A673 (cell line): Measurements from ENCODE around the gene SELP. TPM values are rescaled to one million over a fixed set of nuclear protein-coding genes. Genes with fewer than 3 reads are reported as not detected.
"Not testable (repeated sequence)": the region's sequence is repeated elsewhere in the genome, so short reads cannot be mapped to it uniquely, and the experiment has no call there.

Experiments
- BruUV-seq: library from RNA; stranded (reverse); fragments of 400-500 nt; replicated peaks from 2 replicates; lab custom pipeline; 2021; lab: Mats Ljungman, UMichigan
- CTCF ChIA-PET: fragments of 300-600 bp; sonication (Branson Sonifier 250); formaldehyde crosslinking; loops from one replicate; lab custom pipeline; 2022; ENCODE audit warnings: antibody characterized with exemption; lab: Charles Lee
- POLR2A ChIA-PET: fragments of 300-600 bp; sonication (Branson Sonifier 250); formaldehyde crosslinking; loops from one replicate; lab custom pipeline; 2022; ENCODE audit warnings: antibody characterized with exemption; ENCODE audit not compliant: low non-redundant PET; lab: Charles Lee
- DNase-seq: peaks from one replicate; pipeline ENCODE4 v3.0.0-alpha.2; 2015; ENCODE audit warnings: low spot score
- H3K27ac ChIP-seq: fragments of 200-600 bp; sonication (generic); 2 replicates; pipeline ENCODE4 v1.5.1; 2016; ENCODE audit warnings: mixed run types, low read depth, mild to moderate bottlenecking, mixed read lengths, antibody characterized with exemption, low read length; ENCODE audit not compliant: poor library complexity, severe bottlenecking
- H3K27me3 ChIP-seq: fragments of 200-600 bp; sonication (generic); replicated peaks from 2 replicates; pipeline ENCODE4 v1.6.1; 2017; ENCODE audit warnings: mixed run types, low read depth, mild to moderate bottlenecking, mixed read lengths, antibody characterized with exemption, low read length; ENCODE audit not compliant: insufficient read depth, poor library complexity
- H3K36me3 ChIP-seq: fragments of 200-600 bp; sonication (generic); 2 replicates; pipeline ENCODE4 v1.6.1; 2016; ENCODE audit warnings: mixed run types, mild to moderate bottlenecking, mixed read lengths, antibody characterized with exemption, low read length; ENCODE audit not compliant: insufficient read depth, poor library complexity, severe bottlenecking
- H3K4me1 ChIP-seq: fragments of 200-600 bp; sonication (generic); 2 replicates; pipeline ENCODE4 v1.6.1; 2017; ENCODE audit warnings: mixed run types, mild to moderate bottlenecking, mixed read lengths, antibody characterized with exemption, low read length; ENCODE audit not compliant: insufficient read depth, poor library complexity, severe bottlenecking
- H3K4me3 ChIP-seq: fragments of 200-600 bp; sonication (generic); 2 replicates; pipeline ENCODE4 v1.5.1; 2016; ENCODE audit warnings: low read depth, mixed run types, mild to moderate bottlenecking, mixed read lengths, low read length; ENCODE audit not compliant: poor library complexity, severe bottlenecking
- H3K9me3 ChIP-seq: fragments of 200-600 bp; sonication (generic); 2 replicates; pipeline ENCODE4 v1.6.1; 2016; ENCODE audit warnings: mixed run types, low read depth, mild to moderate bottlenecking, mixed read lengths, antibody characterized with exemption, low read length; ENCODE audit not compliant: poor library complexity, severe bottlenecking
- CTCF ChIP-seq: fragments of 300-800, 200-600 bp; sonication (generic); conservative IDR thresholded peaks from 2 replicates; pipeline ENCODE4 v1.5.1; 2017; ENCODE audit warnings: low read depth, mild to moderate bottlenecking, antibody characterized with exemption, low read length, moderate library complexity, mixed read lengths
- EZH2 ChIP-seq: fragments of 200-600 bp; sonication (generic); IDR thresholded peaks from 2 replicates; pipeline ENCODE4 v1.6.1; 2017; ENCODE audit warnings: borderline replicate concordance, low read depth, mild to moderate bottlenecking, mixed read lengths, antibody characterized with exemption, low read length; ENCODE audit not compliant: poor library complexity, severe bottlenecking
- intact Hi-C: fragments of 100-400 bp; cut with micrococcal nuclease; formaldehyde crosslinking; loops from one replicate; pipeline ENCODE4 v1.10.0; 2022; ENCODE audit not compliant: unreplicated experiment
- total RNA-seq: library from RNA; stranded (reverse); gene quantifications from 2 replicates; pipeline ENCODE4 v1.2.3, GENCODE V29; 2021

Gene SELP
- total RNA-seq, 1 experiment from 2014 or later: not detected

- no peaks in the 10 kb centered on the region for H3K4me1 ChIP-seq
- H3K9me3 ChIP-seq: no peaks in the 10 kb centered on the region
- H3K27ac ChIP-seq: no peak overlapping the region
- POLR2A ChIA-PET: no interaction called here
- no peaks in the 10 kb centered on the region for H3K27me3 ChIP-seq
- H3K4me3 ChIP-seq: no peak overlapping the region
- no peaks in the 10 kb centered on the region for H3K36me3 ChIP-seq
- CTCF ChIA-PET: no interaction called here
- intact Hi-C loops: no loop called here
- no peak for TF ChIP-seq EZH2
- TF ChIP-seq CTCF: no peak
- no TSS peak for BruUV-seq
- DNase-seq: no peak
These were observed 40.9 kb upstream of the SELP start for GRCh38 chr1:169670836-169671235.

- BruUV-seq, H3K4me1 ChIP-seq, CTCF ChIA-PET, intact Hi-C loops, H3K9me3 ChIP-seq, DNase-seq, H3K4me3 ChIP-seq, H3K27ac ChIP-seq, POLR2A ChIA-PET, H3K36me3 ChIP-seq, H3K27me3 ChIP-seq: not testable (repeated sequence)
These were observed 40.3 kb upstream of the SELP start for GRCh38 chr1:169670244-169670643.

GRCh38 chr1:169667699-169668596 lies 38.0 kb upstream of the SELP start:
- H3K4me3 ChIP-seq, POLR2A ChIA-PET, H3K4me1 ChIP-seq, H3K27ac ChIP-seq, H3K27me3 ChIP-seq, H3K9me3 ChIP-seq, intact Hi-C loops, H3K36me3 ChIP-seq, DNase-seq, CTCF ChIA-PET, BruUV-seq: not testable (repeated sequence)

- BruUV-seq, intact Hi-C loops, H3K36me3 ChIP-seq, H3K4me1 ChIP-seq, H3K27me3 ChIP-seq, POLR2A ChIA-PET, H3K27ac ChIP-seq, CTCF ChIA-PET, H3K4me3 ChIP-seq, DNase-seq, H3K9me3 ChIP-seq: not testable (repeated sequence)
These were observed 37.3 kb upstream of the SELP start for GRCh38 chr1:169667227-169667639.

GRCh38 chr1:169662680-169663079 lies 32.8 kb upstream of the SELP start:
- BruUV-seq, H3K9me3 ChIP-seq, CTCF ChIA-PET, POLR2A ChIA-PET, DNase-seq, H3K27ac ChIP-seq, intact Hi-C loops, H3K27me3 ChIP-seq, H3K4me3 ChIP-seq, H3K4me1 ChIP-seq, H3K36me3 ChIP-seq: not testable (repeated sequence)

GRCh38 chr1:169661066-169661465 lies 31.1 kb upstream of the SELP start:
- H3K9me3 ChIP-seq, H3K27me3 ChIP-seq, CTCF ChIA-PET, H3K36me3 ChIP-seq, H3K27ac ChIP-seq, H3K4me3 ChIP-seq, BruUV-seq, intact Hi-C loops, H3K4me1 ChIP-seq, POLR2A ChIA-PET, DNase-seq: not testable (repeated sequence)

GRCh38 chr1:169658777-169659176 lies 28.9 kb upstream of the SELP start:
- H3K27me3 ChIP-seq, BruUV-seq, H3K4me3 ChIP-seq, DNase-seq, H3K27ac ChIP-seq, POLR2A ChIA-PET, H3K9me3 ChIP-seq, H3K4me1 ChIP-seq, CTCF ChIA-PET, intact Hi-C loops, H3K36me3 ChIP-seq: not testable (repeated sequence)
